ENCODE results near the gene P2RX7. TPM values are rescaled to one million over a fixed set of nuclear protein-coding genes. Genes with fewer than 3 reads are reported as not detected.

Gene P2RX7
- total and polyA plus RNA-seq, 2 donors (not counting 3 experiments of a cell fraction or from before 2014, with no cell fraction given) = 1.3 to 8.1 TPM

- no peaks in the 10 kb centered on the region for H3K79me2 ChIP-seq (ENCODE audit: control insufficient read depth, insufficient read depth, low read length)
- no peaks in the 10 kb centered on the region for H3K36me3 ChIP-seq (ENCODE audit: control insufficient read depth in 2 of 2, extremely low read depth in 1 of 2, insufficient read depth in 2 of 2, low read length in 2 of 2)
- no peaks in the 10 kb centered on the region for H3K9me1 ChIP-seq (replicated peaks; ENCODE audit: control insufficient read depth, extremely low read depth, insufficient read depth, low read length)
- H3K27ac ChIP-seq (ENCODE audit: insufficient read depth, low read depth, low read length) = no peak overlapping the region
- no TSS peak for BruUV-seq (replicated peaks)
- H4K20me1 ChIP-seq (replicated peaks; ENCODE audit: control insufficient read depth, extremely low read depth, insufficient read depth, low read length) = no peaks in the 10 kb centered on the region
- intact Hi-C loops (cut with micrococcal nuclease) (no loop called here), dilution Hi-C loops (cut with MboI; ENCODE audit: extremely low pct_ligation_motif_present, low sequenced_read_pairs) (no loop called here)
- POLR2A ChIA-PET = no interaction called here
- no peak overlapping the region for H3K9ac ChIP-seq (replicated peaks; ENCODE audit: extremely low read depth, insufficient read depth, low read length)
- CTCF ChIA-PET = interaction anchor here (1.0 kb wide), 1 partner anchor 21 kb away, joined by 4 read pairs; no protein-coding TSS in a partner anchor
- H3K4me2 ChIP-seq (ENCODE audit: insufficient read depth, low read length) = no peak overlapping the region
- no peak overlapping the region for H3K4me3 ChIP-seq (replicated peaks in 1 of 3; ENCODE audit: insufficient read depth in 1 of 3, low read depth in 1 of 3, low read length in 3 of 3)
- no peaks in the 10 kb centered on the region for H3K27me3 ChIP-seq (ENCODE audit: control insufficient read depth in 2 of 2, insufficient read depth in 2 of 2, low read length in 2 of 2)
- no peak overlapping the region for H2AFZ ChIP-seq (ENCODE audit: low read depth, low read length)
- FAIRE-seq = no peak
- no peaks in the 10 kb centered on the region for H3K4me1 ChIP-seq (ENCODE audit: control insufficient read depth, extremely low read depth, insufficient read depth, low read length)
- no peak for DNase-seq (ENCODE audit: low read depth, low spot score)
- no peaks in the 10 kb centered on the region for H3K9me3 ChIP-seq (replicated peaks; ENCODE audit: control insufficient read depth, insufficient read depth, low read length)
- TF ChIP-seq POLR2AphosphoS5 (IDR thresholded peaks at IDR 0.05; ENCODE audit: insufficient read depth, low read depth, low read length) (no peak), FOS (IDR thresholded peaks at IDR 0.05; ENCODE audit: borderline replicate concordance, insufficient read depth, low read length) (no peak), MYC (IDR thresholded peaks at IDR 0.05; ENCODE audit: low read depth, low read length) (no peak), GATA2 (IDR thresholded peaks at IDR 0.05; ENCODE audit: insufficient read depth, insufficient read length, low read depth, low read length) (no peak), EZH2 (IDR thresholded peaks at IDR 0.05; ENCODE audit: borderline replicate concordance, low read depth, low read length, severe bottlenecking) (no peak), JUN (IDR thresholded peaks at IDR 0.05; ENCODE audit: borderline replicate concordance, insufficient read depth, insufficient read length, low read depth) (no peak), CTCF (IDR thresholded peaks at IDR 0.05; ENCODE audit: extremely low read depth in 1 of 2, insufficient read depth in 1 of 2, low read depth in 1 of 2, low read length in 2 of 2) (no peak), POLR2A (IDR thresholded peaks at IDR 0.05; ENCODE audit: low read depth, low read length) (no peak), MAX (IDR thresholded peaks at IDR 0.05; ENCODE audit: insufficient read depth, insufficient read length) (no peak)
Measured at GRCh38 chr12:121139286-121139685, 6.6 kb downstream of the P2RX7 start.

Measured in endothelial cell of umbilical vein (primary cell).